ENCODE results near the gene PCDH12. TPM values are rescaled to one million over a fixed set of nuclear protein-coding genes. Genes with fewer than 3 reads are reported as not detected.

The PCDH12 gene
- polyA plus RNA-seq, 3 donors: 0.20 to 1.2 (median 0.90) TPM

GRCh38 chr5:141952020-141952419 lies 6.0 kb downstream of the PCDH12 start:
- H3K4me1 Mint-ChIP-seq: peaks cover 33% of the 10 kb centered on the region
- WGBS (ENCODE audit: insufficient coverage): 5% methylated on average over 2 of the region's 2 CpGs
- no peak for TF ChIP-seq CTCF (IDR thresholded peaks at IDR 0.05)
- H3K27ac Mint-ChIP-seq: no peak overlapping the region
- no peaks in the 10 kb centered on the region for H4K20me1 ChIP-seq (ENCODE audit: insufficient read depth, low read length)
- no peaks in the 10 kb centered on the region for H3K27me3 ChIP-seq (ENCODE audit: control insufficient read depth in 2 of 2, insufficient read depth in 2 of 2, low read length in 2 of 2)
- peaks cover 3 to 9% of the 10 kb centered on the region in 2 donors for H3K36me3 Mint-ChIP-seq
- intact Hi-C loops (cut with micrococcal nuclease): no loop called here
- H3K4me3 Mint-ChIP-seq: no peak overlapping the region
- H2AFZ ChIP-seq (ENCODE audit: insufficient read depth, low read depth, low read length, poor library complexity, severe bottlenecking): no peak overlapping the region
- peaks cover 2 to 15% (median 4%) of the 10 kb centered on the region in 3 donors for H3K27me3 Mint-ChIP-seq (ENCODE audit: low read depth in 3 of 3)
- no peak overlapping the region for H3K9ac ChIP-seq (ENCODE audit: insufficient read depth, low read length, poor library complexity, severe bottlenecking)
- H3K79me2 ChIP-seq (ENCODE audit: insufficient read depth, low read length): no peaks in the 10 kb centered on the region
- H3K4me2 ChIP-seq (replicated peaks; ENCODE audit: extremely low read depth, low read length, poor library complexity, severe bottlenecking): no peak overlapping the region
- no peaks in the 10 kb centered on the region for H3K9me3 ChIP-seq (replicated peaks in 1 of 2; ENCODE audit: control insufficient read depth in 1 of 2, insufficient read depth in 1 of 2, low read length in 2 of 2)
- no peaks in the 10 kb centered on the region for H3K36me3 ChIP-seq (replicated peaks in 1 of 2; ENCODE audit: control insufficient read depth in 1 of 2, insufficient read depth in 2 of 2, low read length in 2 of 2)
- H3K9me3 Mint-ChIP-seq: no peaks in the 10 kb centered on the region
- no peak overlapping the region for H3K27ac ChIP-seq (ENCODE audit: low read depth in 1 of 2, low read length in 2 of 2)
- no peak overlapping the region for H3K4me3 ChIP-seq (replicated peaks in 1 of 3; ENCODE audit: low read depth in 2 of 3, low read length in 3 of 3)
- H3K4me1 ChIP-seq (ENCODE audit: control insufficient read depth in 1 of 2, insufficient read depth in 2 of 2, low read length in 2 of 2): peaks cover 17 to 19% of the 10 kb centered on the region in 2 donors
- no peak for DNase-seq

GRCh38 chr5:141951332-141951781 lies 6.6 kb downstream of the PCDH12 start:
- no peaks in the 10 kb centered on the region for H3K79me2 ChIP-seq (ENCODE audit: insufficient read depth, low read length)
- H4K20me1 ChIP-seq (ENCODE audit: insufficient read depth, low read length): no peaks in the 10 kb centered on the region
- H3K27me3 ChIP-seq (ENCODE audit: control insufficient read depth in 2 of 2, insufficient read depth in 2 of 2, low read length in 2 of 2): no peaks in the 10 kb centered on the region
- H3K36me3 ChIP-seq (replicated peaks in 1 of 2; ENCODE audit: control insufficient read depth in 1 of 2, insufficient read depth in 2 of 2, low read length in 2 of 2): no peaks in the 10 kb centered on the region
- no peak overlapping the region for H3K4me2 ChIP-seq (replicated peaks; ENCODE audit: extremely low read depth, low read length, poor library complexity, severe bottlenecking)
- intact Hi-C loops (cut with micrococcal nuclease): no loop called here
- peaks cover 20 to 23% of the 10 kb centered on the region in 2 donors for H3K4me1 ChIP-seq (ENCODE audit: control insufficient read depth in 1 of 2, insufficient read depth in 2 of 2, low read length in 2 of 2)
- Mint-ChIP-seq H3K4me1 (peaks cover 37% of the 10 kb centered on the region), H3K27me3 (ENCODE audit: low read depth in 3 of 3) (peaks cover 2 to 15% (median 4%) of the 10 kb centered on the region in 3 donors), H3K36me3 (peaks cover under 1 to 8% of the 10 kb centered on the region in 2 donors), H3K9me3 (no peaks in the 10 kb centered on the region), H3K4me3 (peak overlapping the region in 1 of 2 donors; percentile 28), H3K27ac (no peak overlapping the region)
- no peak overlapping the region for H3K27ac ChIP-seq (ENCODE audit: low read depth in 1 of 2, low read length in 2 of 2)
- 65% methylated on average over 2 of the region's 9 CpGs for WGBS (ENCODE audit: insufficient coverage)
- H2AFZ ChIP-seq (ENCODE audit: insufficient read depth, low read depth, low read length, poor library complexity, severe bottlenecking): no peak overlapping the region
- no peak overlapping the region for H3K9ac ChIP-seq (ENCODE audit: insufficient read depth, low read length, poor library complexity, severe bottlenecking)
- no peaks in the 10 kb centered on the region for H3K9me3 ChIP-seq (replicated peaks in 1 of 2; ENCODE audit: control insufficient read depth in 1 of 2, insufficient read depth in 1 of 2, low read length in 2 of 2)
- no peak overlapping the region for H3K4me3 ChIP-seq (replicated peaks in 1 of 3; ENCODE audit: low read depth in 2 of 3, low read length in 3 of 3)
- no peak for DNase-seq
- peak; percentile 31 for TF ChIP-seq CTCF (IDR thresholded peaks at IDR 0.05)

Measured in CD14-positive monocyte (primary cell).